Urinary bladder (tissue), 4 donors: ENCODE results near the gene RAE1. TPM values are rescaled to one million over a fixed set of nuclear protein-coding genes. Genes with fewer than 3 reads are reported as not detected.

ENCODE experiments used
- DNase-seq: peaks from one replicate; pipeline ENCODE4 v3.0.0-alpha.2; 2015; ENCODE audit errors: extremely low spot score
- H3K27ac ChIP-seq: one replicate; pipeline ENCODE4 v1.5.1; 2013; ENCODE audit warnings: low read depth, mild to moderate bottlenecking, moderate library complexity
- H3K36me3 ChIP-seq: one replicate; pipeline ENCODE4 v1.6.1; 2013; ENCODE audit warnings: mild to moderate bottlenecking, moderate library complexity; ENCODE audit not compliant: insufficient read depth
- H3K4me1 ChIP-seq: one replicate; pipeline ENCODE4 v1.6.1; 2013; ENCODE audit warnings: mild to moderate bottlenecking, moderate library complexity; ENCODE audit not compliant: insufficient read depth
- H3K4me3 ChIP-seq: one replicate; pipeline ENCODE4 v1.5.1; 2013; ENCODE audit warnings: low read depth, low read length
- WGBS: extraction: QIAGEN DNeasy Blood & Tissue Kit; methylation state at CpG from one replicate; pipeline ENCODE4 v1.1.7; 2013; 5-methylcytosine and 5-hydroxymethylcytosine counted together
- polyA plus RNA-seq: library from polyadenylated mRNA; stranded (reverse); fragments of 200-250 nt; gene quantifications from one replicate; pipeline ENCODE4 v1.2.3, GENCODE V29; 2013
- total RNA-seq: library from RNA; depleted of rRNA; stranded (reverse); fragments of >200 nt; gene quantifications from one replicate; pipeline ENCODE4 v1.2.3, GENCODE V29; 2014
- donor health status: healthy with polysubstance abuse.
- donor health status: healthy.

RAE1 gene
- total and polyA plus RNA-seq, 2 donors = 20.4 to 23.6 TPM

GRCh38 chr20:57382516-57382915 is 31.5 kb downstream of the RAE1 start:
- WGBS = 90% methylated on average over 5 of the region's 5 CpGs

GRCh38 chr20:57383447-57384347 is 32.6 kb downstream of the RAE1 start:
- Histone ChIP-seq H3K4me3 (no peak overlapping the region), H3K36me3 (no peaks in the 10 kb centered on the region), H3K4me1 (no peaks in the 10 kb centered on the region), H3K27ac (no peak overlapping the region)
- DNase-seq = no peak
- WGBS = 89% methylated on average over 20 of the region's 20 CpGs

More at GRCh38 chr20:57382516-57382915, 31.5 kb downstream of the RAE1 start:
- H3K4me3 ChIP-seq = no peak overlapping the region
- no peak for DNase-seq
- peaks cover 2% of the 10 kb centered on the region for H3K36me3 ChIP-seq
- no peak overlapping the region for H3K27ac ChIP-seq
- H3K4me1 ChIP-seq = no peaks in the 10 kb centered on the region

- Histone ChIP-seq H3K4me1 (no peaks in the 10 kb centered on the region), H3K36me3 (no peaks in the 10 kb centered on the region), H3K27ac (no peak overlapping the region), H3K4me3 (no peak overlapping the region)
- DNase-seq = no peak
- 94% methylated on average over 8 of the region's 8 CpGs for WGBS
Measured at GRCh38 chr20:57384486-57384885, 33.4 kb downstream of the RAE1 start.

DNA sequence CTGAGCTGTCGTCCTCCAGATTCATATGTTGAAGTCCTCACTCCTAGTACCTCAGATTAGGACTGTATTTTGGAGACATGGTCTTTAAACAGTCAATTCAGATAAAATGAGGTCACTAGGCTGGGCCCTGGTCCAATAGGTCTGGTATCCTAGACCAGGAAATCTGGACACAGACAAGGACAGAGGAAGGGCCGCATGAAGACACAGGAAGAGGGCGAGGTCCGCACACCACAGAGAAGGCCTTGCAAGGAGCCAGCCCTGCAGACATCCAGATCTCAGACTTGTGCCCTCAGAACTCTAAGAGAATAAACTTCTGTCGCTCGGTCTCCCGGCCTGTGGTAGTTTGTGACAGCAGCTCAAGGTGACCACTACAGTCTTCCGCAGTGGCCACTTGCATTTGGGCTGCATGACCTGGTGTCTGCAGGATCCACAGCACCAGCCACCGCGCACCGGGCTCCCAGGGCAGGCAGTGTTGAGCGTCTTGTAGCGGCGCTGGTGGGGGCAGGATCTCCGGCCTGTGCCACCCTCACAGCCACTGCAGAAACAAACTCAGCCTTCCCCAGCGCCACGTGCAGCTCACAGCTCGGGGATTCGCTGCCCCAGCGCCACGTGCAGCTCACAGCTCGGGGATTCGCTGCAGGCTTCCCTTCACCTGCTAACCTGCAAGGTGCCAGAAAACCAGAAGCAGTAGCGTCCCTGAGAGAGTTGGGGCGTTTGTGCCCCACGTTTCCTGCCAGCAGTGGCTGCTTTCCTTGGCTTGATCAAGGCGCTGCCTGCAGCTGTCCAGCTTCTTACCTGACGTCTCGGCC is 34.1 kb downstream of the RAE1 start:
- DNase-seq = no peak
- H3K36me3 ChIP-seq = no peaks in the 10 kb centered on the region

DNA sequence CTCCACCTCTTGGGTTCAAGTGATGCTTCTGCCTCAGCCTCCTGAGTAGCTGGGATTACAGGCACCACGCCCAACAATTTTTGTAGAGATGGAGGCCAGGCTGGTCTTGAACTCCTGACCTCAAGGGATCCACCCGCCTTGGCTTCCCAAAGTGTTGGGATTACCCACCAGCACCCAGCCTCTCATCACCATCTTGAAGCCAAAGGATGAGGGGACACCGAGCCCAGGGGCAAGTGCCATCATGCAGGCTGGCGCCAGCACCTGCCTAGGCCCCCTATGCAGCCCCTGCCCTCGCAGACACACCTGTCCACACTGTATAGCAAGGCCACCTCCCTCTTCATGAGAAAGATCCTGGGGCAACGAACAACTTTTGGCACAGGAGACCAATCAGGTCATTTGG is 34.9 kb downstream of the RAE1 start:
- DNase-seq = no peak
- no peak overlapping the region for H3K4me3 ChIP-seq
- 95% methylated on average over 6 of the region's 6 CpGs for WGBS
- peaks cover 1% of the 10 kb centered on the region for H3K4me1 ChIP-seq
- H3K36me3 ChIP-seq = no peaks in the 10 kb centered on the region
- no peak overlapping the region for H3K27ac ChIP-seq

More for the DNA sequence above, 34.1 kb downstream of the RAE1 start:
- 88% methylated on average over 29 of the region's 29 CpGs for WGBS
- Histone ChIP-seq H3K4me3 (no peak overlapping the region), H3K27ac (no peak overlapping the region), H3K4me1 (peaks cover 1% of the 10 kb centered on the region)

DNA sequence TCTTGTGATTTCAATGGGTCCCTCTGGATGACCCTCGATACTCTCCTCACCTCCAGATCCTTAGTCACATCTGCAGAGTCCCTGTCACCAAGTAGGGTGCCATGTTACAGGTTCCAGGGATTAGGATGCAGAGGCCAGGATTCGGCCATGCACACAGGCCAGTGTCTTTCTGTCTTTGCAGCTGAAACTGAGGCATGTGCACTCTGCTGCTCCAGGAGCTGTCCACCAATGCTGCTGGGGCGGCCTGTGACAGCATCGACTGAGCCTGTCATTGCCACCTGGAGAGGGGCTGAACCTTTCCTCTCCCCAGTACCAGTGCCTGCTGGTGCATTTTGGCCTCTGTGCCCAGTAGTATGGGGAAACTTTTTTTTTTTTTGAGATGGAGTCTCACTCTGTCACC is 35.7 kb downstream of the RAE1 start:
- WGBS = 94% methylated on average over 4 of the region's 4 CpGs
- Histone ChIP-seq H3K27ac (no peak overlapping the region), H3K4me3 (no peak overlapping the region), H3K36me3 (no peaks in the 10 kb centered on the region), H3K4me1 (peaks cover 1% of the 10 kb centered on the region)
- no peak for DNase-seq

- 88% methylated on average over 8 of the region's 8 CpGs for WGBS
- H3K27ac ChIP-seq = no peak overlapping the region
- no peak overlapping the region for H3K4me3 ChIP-seq
- peaks cover 1% of the 10 kb centered on the region for H3K4me1 ChIP-seq
- H3K36me3 ChIP-seq = no peaks in the 10 kb centered on the region
- no peak for DNase-seq
Measured at GRCh38 chr20:57387463-57387862, 36.4 kb downstream of the RAE1 start.

DNA sequence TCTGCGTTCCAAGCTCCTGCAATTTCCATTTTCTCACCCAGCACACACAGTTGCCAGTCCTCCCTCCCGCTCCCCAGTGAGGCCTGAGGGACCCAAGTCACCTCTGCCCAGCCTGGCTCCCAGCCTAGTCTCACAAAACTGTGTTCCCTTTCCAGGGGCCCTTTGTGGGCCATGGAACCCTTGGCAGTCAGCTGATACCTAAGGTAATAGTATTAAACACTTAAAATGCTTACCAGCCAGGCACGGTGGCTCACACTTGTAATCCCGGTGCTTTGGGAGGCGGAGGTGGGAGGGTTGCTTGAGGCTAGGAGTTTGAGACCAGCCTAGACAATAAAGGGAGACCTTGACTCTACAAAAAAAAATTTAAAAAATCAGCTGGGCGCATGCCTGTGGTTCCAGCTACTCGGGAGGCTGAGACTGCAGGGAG is 36.9 kb downstream of the RAE1 start:
- no peak overlapping the region for H3K27ac ChIP-seq
- H3K4me1 ChIP-seq = peaks cover 1% of the 10 kb centered on the region
- H3K36me3 ChIP-seq = no peaks in the 10 kb centered on the region
- no peak overlapping the region for H3K4me3 ChIP-seq
- no peak for DNase-seq
- WGBS = 84% methylated on average over 7 of the region's 7 CpGs

- 5% methylated on average over 57 of the region's 57 CpGs for WGBS
- H3K36me3 ChIP-seq = no peaks in the 10 kb centered on the region
- peaks cover 1% of the 10 kb centered on the region for H3K4me1 ChIP-seq
- peak; percentile 8 for DNase-seq
- H3K4me3 ChIP-seq = peak overlapping the region; percentile 26
- peak overlapping the region; percentile 6 for H3K27ac ChIP-seq
Measured at GRCh38 chr20:57388953-57389694, 38.1 kb downstream of the RAE1 start.

- Histone ChIP-seq H3K27ac (peak overlapping the region; percentile 6), H3K4me1 (peaks cover 1% of the 10 kb centered on the region), H3K4me3 (peak overlapping the region; percentile 26), H3K36me3 (no peaks in the 10 kb centered on the region)
- DNase-seq = no peak
- WGBS = 46% methylated on average over 52 of the region's 52 CpGs
Measured at GRCh38 chr20:57389695-57390603, 38.9 kb downstream of the RAE1 start.

- peaks cover 1% of the 10 kb centered on the region for H3K4me1 ChIP-seq
- peak within 1 kb of the TSS; percentile 89 for H3K4me3 ChIP-seq
- H3K27ac ChIP-seq = no peak within 1 kb of the TSS
- DNase-seq = peak; percentile 18
- H3K36me3 ChIP-seq = no peaks in the 10 kb centered on the region
- 30% methylated on average over 72 of the region's 78 CpGs for WGBS
Measured at GRCh38 chr20:57390604-57391438, 39.8 kb downstream of the RAE1 start, which contains the start of gene RBM38. TSS of gene RBM38 (plus strand) at chr20:57391396. CDS start at chr20:57391582, 186 bp downstream.
